PC-9 (cell line): Measurements from ENCODE around the gene LMAN1L. TPM values are rescaled to one million over a fixed set of nuclear protein-coding genes. Genes with fewer than 3 reads are reported as not detected.
A peak's percentile ranks its signal among the peaks of the same experiment; 100 is the strongest.

ENCODE experiments used
- BruUV-seq: library from RNA; stranded (reverse); fragments of 400-500 nt; replicated peaks from 2 replicates; lab custom pipeline; 2021; lab: Mats Ljungman, UMichigan
- CTCF ChIA-PET: fragments of 300-600 bp; sonication (Branson Sonifier 250); formaldehyde crosslinking; loops from one replicate; lab custom pipeline; 2022; ENCODE audit warnings: antibody characterized with exemption; lab: Charles Lee
- POLR2A ChIA-PET: fragments of 300-600 bp; sonication (Branson Sonifier 250); formaldehyde crosslinking; loops from one replicate; lab custom pipeline; 2022; ENCODE audit warnings: antibody characterized with exemption; ENCODE audit not compliant: unreplicated experiment; lab: Charles Lee
- DNase-seq, 2 experiments: peaks; one replicate each; pipeline versions ENCODE4 v3.0.0 to v3.0.0-alpha.2; 2015 to 2022; ENCODE audit warnings: mixed read lengths in 1 of 2
- H2AFZ ChIP-seq: fragments of 200-600 bp; sonication (generic); 2 replicates; pipeline ENCODE4 v1.8.1; 2017; ENCODE audit warnings: antibody characterized with exemption
- H3F3A ChIP-seq: fragments of 200-600 bp; sonication (generic); 2 replicates; pipeline ENCODE4 v1.8.1; 2017; ENCODE audit warnings: antibody characterized with exemption, mild to moderate bottlenecking, low read depth; ENCODE audit not compliant: insufficient read depth
- H3K27ac ChIP-seq: fragments of 200-600 bp; sonication (generic); 2 replicates; pipeline ENCODE4 v1.6.1; 2016; ENCODE audit warnings: mixed run types
- H3K27me3 ChIP-seq: fragments of 200-600 bp; sonication (generic); 2 replicates; pipeline ENCODE4 v1.6.1; 2016; ENCODE audit warnings: low read depth, mixed run types; ENCODE audit not compliant: insufficient read depth
- H3K36me3 ChIP-seq: fragments of 200-600 bp; sonication (generic); 2 replicates; pipeline ENCODE4 v1.6.1; 2016; ENCODE audit warnings: low read depth, mixed run types
- H3K4me1 ChIP-seq: fragments of 200-600 bp; sonication (generic); replicated peaks from 2 replicates; pipeline ENCODE4 v1.6.1; 2016; ENCODE audit warnings: mixed run types; ENCODE audit not compliant: insufficient read depth
- H3K4me2 ChIP-seq: fragments of 200-600 bp; sonication (generic); 2 replicates; pipeline ENCODE4 v1.6.1; 2017; ENCODE audit warnings: mixed run types
- H3K4me3 ChIP-seq: fragments of 200-600 bp; sonication (generic); 2 replicates; pipeline ENCODE4 v1.6.1; 2016; ENCODE audit warnings: mixed run types
- H3K79me2 ChIP-seq: fragments of 200-600 bp; sonication (generic); 2 replicates; pipeline ENCODE4 v1.6.1; 2017; ENCODE audit warnings: low read depth, mixed run types
- H3K9me2 ChIP-seq: fragments of 200-600 bp; sonication (generic); 2 replicates; pipeline ENCODE4 v1.8.1; 2017; ENCODE audit warnings: mild to moderate bottlenecking; ENCODE audit not compliant: insufficient read depth
- H3K9me3 ChIP-seq: fragments of 200-600 bp; sonication (generic); 2 replicates; pipeline ENCODE4 v1.8.1; 2016; ENCODE audit warnings: low read depth; ENCODE audit not compliant: insufficient read depth
- H4K20me1 ChIP-seq: fragments of 200-600 bp; sonication (generic); 2 replicates; pipeline ENCODE4 v1.8.1; 2017; ENCODE audit not compliant: insufficient read depth
- EZH2 ChIP-seq: fragments of 200-600 bp; sonication (generic); IDR thresholded peaks from 2 replicates; pipeline ENCODE4 v1.8.0; 2017; ENCODE audit warnings: antibody characterized with exemption, low read depth
- intact Hi-C: fragments of 100-400 bp; cut with micrococcal nuclease; formaldehyde crosslinking; loops from one replicate; pipeline ENCODE4 v1.10.0; 2022; ENCODE audit not compliant: unreplicated experiment
- total RNA-seq: library from RNA; stranded (reverse); gene quantifications from 2 replicates; pipeline ENCODE4 v1.2.3, GENCODE V29; 2021
- TF ChIP-seq, protein P1 (sequence below): fragments of 200-600 bp; sonication (generic); conservative IDR thresholded peaks from 2 replicates; pipeline ENCODE4 v1.6.1; 2017; ENCODE audit warnings: mixed run types, antibody characterized with exemption, mild to moderate bottlenecking, moderate library complexity

The LMAN1L gene
- total RNA-seq, 1 experiment from 2014 or later, result not detected

DNA sequence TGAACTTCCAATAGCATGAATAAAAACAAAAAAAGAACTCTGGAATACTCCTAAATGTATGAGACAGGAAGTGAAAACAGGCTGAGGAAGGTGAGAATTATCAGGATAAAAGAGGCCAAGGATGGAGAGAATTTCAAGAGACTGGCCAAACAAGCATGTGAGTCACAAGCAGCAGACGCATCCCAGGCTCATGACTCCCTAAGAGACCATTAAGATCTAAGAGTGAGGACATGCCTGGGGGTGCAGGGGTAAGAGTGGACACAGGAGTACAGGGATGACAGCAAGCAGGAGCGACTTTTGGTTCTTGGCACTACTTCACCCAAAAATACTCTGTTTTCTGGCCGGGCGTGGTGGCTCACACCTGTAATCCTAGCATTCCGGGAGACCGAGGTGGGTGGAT lies 53.5 kb downstream of the LMAN1L start:
- TF ChIP-seq, protein P1, sequence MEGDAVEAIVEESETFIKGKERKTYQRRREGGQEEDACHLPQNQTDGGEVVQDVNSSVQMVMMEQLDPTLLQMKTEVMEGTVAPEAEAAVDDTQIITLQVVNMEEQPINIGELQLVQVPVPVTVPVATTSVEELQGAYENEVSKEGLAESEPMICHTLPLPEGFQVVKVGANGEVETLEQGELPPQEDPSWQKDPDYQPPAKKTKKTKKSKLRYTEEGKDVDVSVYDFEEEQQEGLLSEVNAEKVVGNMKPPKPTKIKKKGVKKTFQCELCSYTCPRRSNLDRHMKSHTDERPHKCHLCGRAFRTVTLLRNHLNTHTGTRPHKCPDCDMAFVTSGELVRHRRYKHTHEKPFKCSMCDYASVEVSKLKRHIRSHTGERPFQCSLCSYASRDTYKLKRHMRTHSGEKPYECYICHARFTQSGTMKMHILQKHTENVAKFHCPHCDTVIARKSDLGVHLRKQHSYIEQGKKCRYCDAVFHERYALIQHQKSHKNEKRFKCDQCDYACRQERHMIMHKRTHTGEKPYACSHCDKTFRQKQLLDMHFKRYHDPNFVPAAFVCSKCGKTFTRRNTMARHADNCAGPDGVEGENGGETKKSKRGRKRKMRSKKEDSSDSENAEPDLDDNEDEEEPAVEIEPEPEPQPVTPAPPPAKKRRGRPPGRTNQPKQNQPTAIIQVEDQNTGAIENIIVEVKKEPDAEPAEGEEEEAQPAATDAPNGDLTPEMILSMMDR, result no peak
- TF ChIP-seq EZH2, result no peak
- no peaks in the 10 kb centered on the region for H3K36me3 ChIP-seq
- POLR2A ChIA-PET, result interaction anchor here (0.8 kb wide), 1 partner anchor 93 kb away, joined by 20 read pairs; no protein-coding TSS in a partner anchor
- H4K20me1 ChIP-seq, result peaks cover 45% of the 10 kb centered on the region
- BruUV-seq, result no TSS peak
- H3K4me3 ChIP-seq, result no peak overlapping the region
- peak overlapping the region; percentile 49; the same call in 1 of the 2 replicates for H3K27ac ChIP-seq
- H3K27me3 ChIP-seq, result no peaks in the 10 kb centered on the region
- no peaks in the 10 kb centered on the region for H3K9me3 ChIP-seq
- H3F3A ChIP-seq, result peaks cover 34% of the 10 kb centered on the region
- H3K9me2 ChIP-seq, result no peaks in the 10 kb centered on the region
- H2AFZ ChIP-seq, result no peak overlapping the region
- peaks cover 67% of the 10 kb centered on the region for H3K4me1 ChIP-seq
- CTCF ChIA-PET, result interaction anchor here (0.6 kb wide), 1 partner anchor 40 kb away, joined by 5 read pairs; no protein-coding TSS in a partner anchor
- peaks cover 69% of the 10 kb centered on the region for H3K79me2 ChIP-seq
- peak; percentile 46 to 71 for DNase-seq
- intact Hi-C loops, result no loop called here
- H3K4me2 ChIP-seq, result peak overlapping the region; percentile 66

DNA sequence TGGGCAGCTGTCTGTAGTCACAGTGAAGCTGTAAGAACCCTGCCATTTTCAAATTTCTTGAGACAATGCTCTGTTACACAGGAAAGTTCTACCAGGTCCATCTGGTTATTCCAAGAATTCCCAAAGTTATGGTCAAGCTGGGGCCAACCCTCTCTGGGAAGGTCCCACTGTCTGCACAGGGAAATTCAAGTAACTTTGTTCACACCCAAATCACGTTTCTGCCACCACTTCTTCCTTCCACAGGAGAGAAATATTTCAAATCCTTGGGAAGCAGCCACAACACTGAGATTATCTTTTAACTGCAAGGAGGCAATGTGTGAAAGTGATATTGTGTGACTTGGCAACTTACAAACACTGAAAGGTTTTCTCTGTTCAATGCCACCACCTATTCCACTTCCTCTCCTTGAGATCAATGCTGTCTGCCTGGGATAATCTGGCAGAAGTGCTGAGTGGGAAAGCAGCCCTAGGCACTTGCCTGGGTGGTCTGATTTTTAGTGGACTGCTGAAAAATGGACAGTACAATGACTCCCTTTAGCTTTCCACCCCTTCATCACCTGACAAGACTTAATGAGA lies 54.9 kb downstream of the LMAN1L start:
- intact Hi-C loops, result no loop called here
- no peak overlapping the region for H3K27ac ChIP-seq
- no TSS peak for BruUV-seq
- peaks cover 41% of the 10 kb centered on the region for H3F3A ChIP-seq
- H2AFZ ChIP-seq, result no peak overlapping the region
- DNase-seq, result no peak
- H3K79me2 ChIP-seq, result peaks cover 78% of the 10 kb centered on the region
- H3K27me3 ChIP-seq, result no peaks in the 10 kb centered on the region
- no peaks in the 10 kb centered on the region for H3K36me3 ChIP-seq
- no peak overlapping the region for H3K4me2 ChIP-seq
- H3K9me3 ChIP-seq, result no peaks in the 10 kb centered on the region
- no peaks in the 10 kb centered on the region for H3K9me2 ChIP-seq
- POLR2A ChIA-PET, result no interaction called here
- TF ChIP-seq, protein P1, result no peak
- TF ChIP-seq EZH2, result no peak
- H4K20me1 ChIP-seq, result peaks cover 48% of the 10 kb centered on the region
- CTCF ChIA-PET, result no interaction called here
- peaks cover 79% of the 10 kb centered on the region for H3K4me1 ChIP-seq
- no peak overlapping the region for H3K4me3 ChIP-seq

DNA sequence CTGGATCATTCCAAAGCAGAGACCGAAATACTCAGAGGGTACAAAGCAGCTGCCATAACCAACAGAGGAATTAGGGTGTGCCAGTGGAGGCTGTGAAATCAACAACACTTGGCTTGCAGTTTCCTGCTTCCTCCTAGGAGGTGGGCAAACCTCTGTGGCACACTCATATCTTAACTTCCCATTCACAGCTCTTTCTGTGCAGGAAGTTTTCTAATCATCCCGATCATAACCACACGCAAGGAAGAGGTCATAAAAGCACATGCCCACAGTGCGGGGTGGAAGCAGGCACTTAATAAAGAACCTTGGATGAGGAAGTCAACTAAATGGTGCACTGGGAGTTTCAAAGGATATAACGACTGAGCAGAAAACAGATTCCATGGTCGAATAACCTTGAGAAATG lies 55.4 kb downstream of the LMAN1L start:
- H3F3A ChIP-seq, result peaks cover 41% of the 10 kb centered on the region
- H3K27ac ChIP-seq, result no peak overlapping the region
- H3K36me3 ChIP-seq, result no peaks in the 10 kb centered on the region
- H3K4me3 ChIP-seq, result no peak overlapping the region
- TF ChIP-seq EZH2, result no peak
- TF ChIP-seq, protein P1, result no peak
- H3K4me2 ChIP-seq, result no peak overlapping the region
- ChIA-PET CTCF (no interaction called here), POLR2A (no interaction called here)
- no peaks in the 10 kb centered on the region for H3K9me2 ChIP-seq
- BruUV-seq, result no TSS peak
- no peak overlapping the region for H2AFZ ChIP-seq
- H3K4me1 ChIP-seq, result peaks cover 79% of the 10 kb centered on the region
- peak in 1 of 2 experiments; percentile 55 for DNase-seq
- H3K9me3 ChIP-seq, result no peaks in the 10 kb centered on the region
- peaks cover 48% of the 10 kb centered on the region for H4K20me1 ChIP-seq
- peaks cover 82% of the 10 kb centered on the region for H3K79me2 ChIP-seq
- H3K27me3 ChIP-seq, result no peaks in the 10 kb centered on the region
- intact Hi-C loops, result no loop called here
